Tracheal epithelial cell (primary cell): ENCODE results near the gene CTPS1. TPM values are rescaled to one million over a fixed set of nuclear protein-coding genes. Genes with fewer than 3 reads are reported as not detected.

Source experiments
- total RNA-seq: library from RNA; depleted of rRNA; stranded (reverse); fragments of >200 nt; gene quantifications from 2 replicates; pipeline ENCODE4 v1.2.1, GENCODE V29; 2014

Gene CTPS1, protein sequence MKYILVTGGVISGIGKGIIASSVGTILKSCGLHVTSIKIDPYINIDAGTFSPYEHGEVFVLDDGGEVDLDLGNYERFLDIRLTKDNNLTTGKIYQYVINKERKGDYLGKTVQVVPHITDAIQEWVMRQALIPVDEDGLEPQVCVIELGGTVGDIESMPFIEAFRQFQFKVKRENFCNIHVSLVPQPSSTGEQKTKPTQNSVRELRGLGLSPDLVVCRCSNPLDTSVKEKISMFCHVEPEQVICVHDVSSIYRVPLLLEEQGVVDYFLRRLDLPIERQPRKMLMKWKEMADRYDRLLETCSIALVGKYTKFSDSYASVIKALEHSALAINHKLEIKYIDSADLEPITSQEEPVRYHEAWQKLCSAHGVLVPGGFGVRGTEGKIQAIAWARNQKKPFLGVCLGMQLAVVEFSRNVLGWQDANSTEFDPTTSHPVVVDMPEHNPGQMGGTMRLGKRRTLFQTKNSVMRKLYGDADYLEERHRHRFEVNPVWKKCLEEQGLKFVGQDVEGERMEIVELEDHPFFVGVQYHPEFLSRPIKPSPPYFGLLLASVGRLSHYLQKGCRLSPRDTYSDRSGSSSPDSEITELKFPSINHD
- total RNA-seq = 19.6 and 32.3 TPM in 2 replicates

DNA sequence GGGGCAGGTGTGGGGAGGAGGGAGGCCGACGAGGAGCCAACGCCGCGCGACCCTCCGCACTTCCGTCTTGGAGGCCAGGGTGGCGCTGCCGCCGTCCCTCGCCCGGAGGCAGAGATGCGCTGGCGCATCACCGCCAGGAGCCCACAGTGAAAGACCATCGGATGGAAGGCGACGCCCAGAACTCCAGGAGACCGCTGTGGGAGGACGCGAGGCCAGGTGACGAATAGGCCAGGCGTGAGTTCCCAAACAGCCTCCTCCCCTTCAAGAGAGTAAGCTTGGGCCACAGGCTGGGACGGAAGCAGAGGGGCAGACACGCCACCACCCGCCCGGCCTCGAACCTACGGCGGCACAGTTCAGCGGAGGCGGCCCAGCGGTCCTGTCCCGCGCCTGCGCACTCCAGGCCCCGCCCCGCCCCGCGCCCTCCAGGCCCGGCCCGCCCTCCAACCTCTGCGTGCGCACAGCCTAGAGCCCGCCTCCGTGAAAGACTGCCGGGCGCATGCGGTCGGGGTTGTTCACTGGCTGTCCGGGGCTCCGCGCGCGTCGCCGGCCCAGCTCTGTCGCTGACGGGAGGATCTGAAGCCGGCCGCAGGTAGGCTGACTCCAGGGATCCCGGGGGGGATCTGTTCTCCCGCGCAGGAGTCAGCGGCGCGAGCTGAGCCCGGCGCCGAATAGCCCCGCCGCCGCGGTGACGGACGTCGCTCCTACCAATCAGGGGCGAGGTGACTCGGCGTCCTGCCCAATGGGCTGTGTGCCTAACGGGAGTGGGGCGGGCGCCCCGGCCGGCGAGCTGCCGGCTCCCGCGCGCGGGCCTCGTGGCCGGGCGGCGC is at the start of gene CTPS1:
Gene CTPS1, plus strand, starts transcription at position 456 of the 827 bp plus-strand sequence. CDS start 3,595 bp downstream, outside the sequence.

GRCh38 chr1:41021526-41022308 is 42.2 kb downstream of the CTPS1 start, which contains the start of gene SLFNL1:
Gene SLFNL1, minus strand, starts transcription at chr1:41021725. Its CDS starts 1,065 bp downstream, at chr1:41020660.

Other genes starting within 250 kb of the CTPS1 start
- 0.48 TPM in 1 of 2 replicates, not detected in the other for gene KCNQ4, start 195.9 kb upstream of the CTPS1 start, total RNA-seq
- gene CITED4, start 117.3 kb upstream of the CTPS1 start, total RNA-seq = 24.3 and 43.1 TPM in 2 replicates
- under 0.01 TPM in 1 of 2 replicates, not detected in the other for gene SLFNL1, start 42.0 kb downstream of the CTPS1 start, total RNA-seq